Testis (tissue), 2 donors: ENCODE measurements around the gene IL18BP.

Experiments used
- POLR2A ChIP-seq: fragments of 450-650 bp; IDR thresholded peaks from one replicate; pipeline ENCODE4 v1.6.1; 2017; ENCODE audit warnings: antibody characterized with exemption, mild to moderate bottlenecking, moderate library complexity
- TF ChIP-seq, protein P1 (sequence below), 3 experiments: fragments of 450-650 bp in 2 of 3; fragments of 200-600 bp in 1 of 3; sonication (generic) in 1 of 3; IDR thresholded peaks; one replicate each; pipeline ENCODE4 v1.5.1; 2016 to 2019; ENCODE audit warnings: antibody characterized with exemption in 3 of 3, mild to moderate bottlenecking in 2 of 3, moderate library complexity in 1 of 3

DNA sequence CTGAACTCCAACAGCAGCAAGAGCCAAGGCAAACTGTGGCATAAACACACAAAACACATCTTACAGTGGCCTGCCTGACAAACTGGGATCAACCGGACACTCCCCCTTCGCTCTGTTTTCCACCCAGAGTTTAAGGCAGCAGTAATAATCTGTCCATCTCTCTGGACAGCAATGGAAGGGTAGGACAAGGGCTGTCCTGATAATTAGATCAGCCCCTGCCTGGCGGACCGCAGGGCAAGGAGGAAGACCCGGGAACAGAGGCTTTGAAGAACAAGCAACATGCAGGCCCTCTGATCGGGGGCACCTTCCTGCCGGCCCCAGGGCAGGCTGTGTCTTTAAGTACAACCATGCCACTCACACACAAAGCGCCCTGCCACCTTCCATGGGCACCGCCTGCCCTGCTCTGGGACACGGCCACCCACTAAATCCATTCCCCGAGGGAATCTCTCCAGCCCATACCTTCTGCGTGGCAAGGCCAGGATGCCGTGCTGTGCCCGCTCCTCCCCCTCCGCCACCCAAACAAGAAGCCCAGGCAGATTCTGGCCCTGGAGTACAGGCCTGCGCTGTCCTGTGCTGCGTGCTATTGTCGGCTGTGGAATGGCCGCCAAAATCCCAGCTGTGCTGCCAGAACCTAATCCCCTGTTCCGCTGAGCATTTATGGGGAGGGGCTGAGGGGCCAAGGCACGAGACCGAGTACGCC is 42.8 kb downstream of the IL18BP start:
- TF ChIP-seq POLR2A, result no peak
- TF ChIP-seq, protein P1, sequence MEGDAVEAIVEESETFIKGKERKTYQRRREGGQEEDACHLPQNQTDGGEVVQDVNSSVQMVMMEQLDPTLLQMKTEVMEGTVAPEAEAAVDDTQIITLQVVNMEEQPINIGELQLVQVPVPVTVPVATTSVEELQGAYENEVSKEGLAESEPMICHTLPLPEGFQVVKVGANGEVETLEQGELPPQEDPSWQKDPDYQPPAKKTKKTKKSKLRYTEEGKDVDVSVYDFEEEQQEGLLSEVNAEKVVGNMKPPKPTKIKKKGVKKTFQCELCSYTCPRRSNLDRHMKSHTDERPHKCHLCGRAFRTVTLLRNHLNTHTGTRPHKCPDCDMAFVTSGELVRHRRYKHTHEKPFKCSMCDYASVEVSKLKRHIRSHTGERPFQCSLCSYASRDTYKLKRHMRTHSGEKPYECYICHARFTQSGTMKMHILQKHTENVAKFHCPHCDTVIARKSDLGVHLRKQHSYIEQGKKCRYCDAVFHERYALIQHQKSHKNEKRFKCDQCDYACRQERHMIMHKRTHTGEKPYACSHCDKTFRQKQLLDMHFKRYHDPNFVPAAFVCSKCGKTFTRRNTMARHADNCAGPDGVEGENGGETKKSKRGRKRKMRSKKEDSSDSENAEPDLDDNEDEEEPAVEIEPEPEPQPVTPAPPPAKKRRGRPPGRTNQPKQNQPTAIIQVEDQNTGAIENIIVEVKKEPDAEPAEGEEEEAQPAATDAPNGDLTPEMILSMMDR (IDR thresholded peaks at IDR 0.05), result no peak
